Uterus (tissue), 2 donors: Measurements from ENCODE around the gene MLKL.

Experiments
- CTCF ChIP-seq, 4 experiments: fragments of 200-600 bp in 2 of 4; fragments of 450-650 bp in 2 of 4; sonication (generic) in 2 of 4; IDR thresholded peaks; one replicate each; pipeline ENCODE4 v1.5.1; 2016 to 2019; ENCODE audit warnings: antibody characterized with exemption in 4 of 4, mild to moderate bottlenecking in 2 of 4, moderate library complexity in 1 of 4
- POLR2A ChIP-seq, 2 donors: fragments of 450-650 bp; IDR thresholded peaks; one replicate each; pipeline ENCODE4 v1.6.1; 2016; ENCODE audit warnings: antibody characterized with exemption in 2 of 2, mild to moderate bottlenecking in 1 of 2, moderate library complexity in 1 of 2

DNA sequence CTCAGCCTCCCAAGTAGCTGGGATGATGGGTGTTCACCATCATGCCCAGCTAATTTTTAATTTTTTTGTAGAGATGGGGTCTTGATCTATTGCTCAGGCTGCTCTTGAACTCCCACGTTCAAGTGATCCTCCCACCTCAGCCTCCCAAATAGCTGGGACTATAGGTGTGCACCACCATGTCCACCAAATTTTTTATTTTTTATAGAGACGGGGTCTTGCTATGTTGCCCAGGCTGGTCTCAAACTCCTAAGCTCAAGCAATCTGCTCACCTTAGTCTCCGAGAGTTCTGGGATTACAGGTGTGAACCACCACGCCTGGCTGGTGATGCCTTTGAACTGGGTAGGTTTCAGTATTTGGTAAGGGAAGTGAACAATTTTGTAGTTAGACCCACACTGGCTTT lies 43.9 kb upstream of the MLKL start:
- TF ChIP-seq POLR2A (IDR thresholded peaks at IDR 0.05) (no peak), CTCF (IDR thresholded peaks at IDR 0.05) (no peak)
